NCI-H748 treated with DMSO at 0.1 percent for 48 hours (cell line): ENCODE measurements around the gene DOCK8.
"Not testable (repeated sequence)": the region's sequence is repeated elsewhere in the genome, so short reads cannot be mapped to it uniquely, and the experiment has no call there.

Experiments used
- DNase-seq: peaks from one replicate; lab custom pipeline; 2025; lab: John Stamatoyannopoulos, UW

The DOCK8 gene

GRCh38 chr9:224582-225520, 10.2 kb downstream of the DOCK8 start:
- no peak for DNase-seq

- DNase-seq: no peak
Observed at GRCh38 chr9:227860-228259, 13.2 kb downstream of the DOCK8 start.

- DNase-seq: no peak
Observed at GRCh38 chr9:228929-229695, 14.4 kb downstream of the DOCK8 start.

- not testable (repeated sequence) for DNase-seq
Observed at GRCh38 chr9:231625-232024, 17.0 kb downstream of the DOCK8 start.

GRCh38 chr9:233708-234107, 19.0 kb downstream of the DOCK8 start:
- DNase-seq: not testable (repeated sequence)

GRCh38 chr9:237141-237857, 22.6 kb downstream of the DOCK8 start:
- no peak for DNase-seq

- no peak for DNase-seq
Observed at GRCh38 chr9:237858-238345, 23.2 kb downstream of the DOCK8 start.

- no peak for DNase-seq
Observed at GRCh38 chr9:242461-243080, 27.9 kb downstream of the DOCK8 start.

- no peak for DNase-seq
Observed at GRCh38 chr9:248278-248961, 33.8 kb downstream of the DOCK8 start.

- DNase-seq: no peak
Observed at GRCh38 chr9:249025-249424, 34.4 kb downstream of the DOCK8 start.

- no peak for DNase-seq
Observed at GRCh38 chr9:250039-250438, 35.4 kb downstream of the DOCK8 start.

- no peak for DNase-seq
Observed at GRCh38 chr9:250625-251024, 36.0 kb downstream of the DOCK8 start.

- no peak for DNase-seq
Observed at GRCh38 chr9:251398-251797, 36.7 kb downstream of the DOCK8 start.

GRCh38 chr9:253539-253938, 38.9 kb downstream of the DOCK8 start:
- DNase-seq: no peak

GRCh38 chr9:254516-254915, 39.9 kb downstream of the DOCK8 start:
- DNase-seq: no peak

GRCh38 chr9:257957-258356, 43.3 kb downstream of the DOCK8 start:
- no peak for DNase-seq

- DNase-seq: no peak
Observed at GRCh38 chr9:259405-260404, 45.0 kb downstream of the DOCK8 start.

GRCh38 chr9:264231-264630, 49.6 kb downstream of the DOCK8 start:
- DNase-seq: no peak

- no peak for DNase-seq
Observed at GRCh38 chr9:265209-265870, 50.7 kb downstream of the DOCK8 start.
